Measurements from ENCODE around the gene CARS1. TPM values are rescaled to one million over a fixed set of nuclear protein-coding genes. Genes with fewer than 3 reads are reported as not detected.
A peak's percentile ranks its signal among the peaks of the same experiment; 100 is the strongest.

CARS1 gene
- total and polyA plus RNA-seq, 2 experiments from 2014 or later: 72.9 to 95.9 TPM

DNA sequence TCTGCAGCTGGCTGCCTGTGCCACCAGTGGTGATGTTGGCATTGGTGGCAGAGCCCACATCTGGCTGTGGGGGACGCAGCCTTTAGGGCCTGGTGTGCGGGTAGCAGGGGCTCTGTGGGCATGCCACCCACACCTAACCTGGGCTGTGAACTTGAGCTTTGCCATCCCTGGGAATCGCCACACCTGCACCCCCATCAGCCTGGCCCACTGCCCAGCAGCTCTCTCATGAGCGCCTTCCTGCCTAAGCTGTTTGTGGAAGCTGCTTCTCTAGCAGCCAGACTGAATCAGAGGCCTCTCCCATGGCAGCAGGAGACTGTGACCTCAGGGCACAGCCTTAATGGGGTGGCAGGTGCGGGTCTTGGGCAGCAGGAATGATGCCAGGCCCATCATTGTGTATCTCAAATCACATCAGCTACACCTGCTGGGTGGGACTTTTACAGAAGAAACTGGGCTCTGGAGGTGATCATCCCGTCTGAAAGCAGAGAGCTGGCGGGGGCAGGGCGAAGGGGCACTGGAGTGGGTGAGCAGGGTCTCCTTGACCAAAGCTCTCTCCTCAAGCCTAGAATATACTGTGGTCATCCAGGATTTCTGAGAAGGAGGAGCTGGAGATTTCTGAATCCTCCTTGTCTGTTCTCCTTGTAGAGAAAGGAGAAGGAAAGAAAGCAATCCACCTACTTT, 17.8 kb upstream of the CARS1 start (continued):
- TF ChIP-seq, protein P1, sequence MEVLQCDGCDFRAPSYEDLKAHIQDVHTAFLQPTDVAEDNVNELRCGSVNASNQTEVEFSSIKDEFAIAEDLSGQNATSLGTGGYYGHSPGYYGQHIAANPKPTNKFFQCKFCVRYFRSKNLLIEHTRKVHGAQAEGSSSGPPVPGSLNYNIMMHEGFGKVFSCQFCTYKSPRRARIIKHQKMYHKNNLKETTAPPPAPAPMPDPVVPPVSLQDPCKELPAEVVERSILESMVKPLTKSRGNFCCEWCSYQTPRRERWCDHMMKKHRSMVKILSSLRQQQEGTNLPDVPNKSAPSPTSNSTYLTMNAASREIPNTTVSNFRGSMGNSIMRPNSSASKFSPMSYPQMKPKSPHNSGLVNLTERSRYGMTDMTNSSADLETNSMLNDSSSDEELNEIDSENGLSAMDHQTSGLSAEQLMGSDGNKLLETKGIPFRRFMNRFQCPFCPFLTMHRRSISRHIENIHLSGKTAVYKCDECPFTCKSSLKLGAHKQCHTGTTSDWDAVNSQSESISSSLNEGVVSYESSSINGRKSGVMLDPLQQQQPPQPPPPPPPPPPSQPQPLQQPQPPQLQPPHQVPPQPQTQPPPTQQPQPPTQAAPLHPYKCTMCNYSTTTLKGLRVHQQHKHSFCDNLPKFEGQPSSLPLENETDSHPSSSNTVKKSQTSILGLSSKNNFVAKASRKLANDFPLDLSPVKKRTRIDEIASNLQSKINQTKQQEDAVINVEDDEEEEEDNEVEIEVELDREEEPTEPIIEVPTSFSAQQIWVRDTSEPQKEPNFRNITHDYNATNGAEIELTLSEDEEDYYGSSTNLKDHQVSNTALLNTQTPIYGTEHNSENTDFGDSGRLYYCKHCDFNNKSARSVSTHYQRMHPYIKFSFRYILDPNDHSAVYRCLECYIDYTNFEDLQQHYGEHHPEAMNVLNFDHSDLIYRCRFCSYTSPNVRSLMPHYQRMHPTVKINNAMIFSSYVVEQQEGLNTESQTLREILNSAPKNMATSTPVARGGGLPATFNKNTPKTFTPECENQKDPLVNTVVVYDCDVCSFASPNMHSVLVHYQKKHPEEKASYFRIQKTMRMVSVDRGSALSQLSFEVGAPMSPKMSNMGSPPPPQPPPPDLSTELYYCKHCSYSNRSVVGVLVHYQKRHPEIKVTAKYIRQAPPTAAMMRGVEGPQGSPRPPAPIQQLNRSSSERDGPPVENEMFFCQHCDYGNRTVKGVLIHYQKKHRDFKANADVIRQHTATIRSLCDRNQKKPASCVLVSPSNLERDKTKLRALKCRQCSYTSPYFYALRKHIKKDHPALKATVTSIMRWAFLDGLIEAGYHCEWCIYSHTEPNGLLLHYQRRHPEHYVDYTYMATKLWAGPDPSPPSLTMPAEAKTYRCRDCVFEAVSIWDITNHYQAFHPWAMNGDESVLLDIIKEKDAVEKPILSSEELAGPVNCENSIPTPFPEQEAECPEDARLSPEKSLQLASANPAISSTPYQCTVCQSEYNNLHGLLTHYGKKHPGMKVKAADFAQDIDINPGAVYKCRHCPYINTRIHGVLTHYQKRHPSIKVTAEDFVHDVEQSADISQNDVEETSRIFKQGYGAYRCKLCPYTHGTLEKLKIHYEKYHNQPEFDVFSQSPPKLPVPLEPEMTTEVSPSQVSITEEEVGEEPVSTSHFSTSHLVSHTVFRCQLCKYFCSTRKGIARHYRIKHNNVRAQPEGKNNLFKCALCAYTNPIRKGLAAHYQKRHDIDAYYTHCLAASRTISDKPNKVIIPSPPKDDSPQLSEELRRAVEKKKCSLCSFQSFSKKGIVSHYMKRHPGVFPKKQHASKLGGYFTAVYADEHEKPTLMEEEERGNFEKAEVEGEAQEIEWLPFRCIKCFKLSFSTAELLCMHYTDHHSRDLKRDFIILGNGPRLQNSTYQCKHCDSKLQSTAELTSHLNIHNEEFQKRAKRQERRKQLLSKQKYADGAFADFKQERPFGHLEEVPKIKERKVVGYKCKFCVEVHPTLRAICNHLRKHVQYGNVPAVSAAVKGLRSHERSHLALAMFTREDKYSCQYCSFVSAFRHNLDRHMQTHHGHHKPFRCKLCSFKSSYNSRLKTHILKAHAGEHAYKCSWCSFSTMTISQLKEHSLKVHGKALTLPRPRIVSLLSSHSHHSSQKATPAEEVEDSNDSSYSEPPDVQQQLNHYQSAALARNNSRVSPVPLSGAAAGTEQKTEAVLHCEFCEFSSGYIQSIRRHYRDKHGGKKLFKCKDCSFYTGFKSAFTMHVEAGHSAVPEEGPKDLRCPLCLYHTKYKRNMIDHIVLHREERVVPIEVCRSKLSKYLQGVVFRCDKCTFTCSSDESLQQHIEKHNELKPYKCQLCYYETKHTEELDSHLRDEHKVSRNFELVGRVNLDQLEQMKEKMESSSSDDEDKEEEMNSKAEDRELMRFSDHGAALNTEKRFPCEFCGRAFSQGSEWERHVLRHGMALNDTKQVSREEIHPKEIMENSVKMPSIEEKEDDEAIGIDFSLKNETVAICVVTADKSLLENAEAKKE (CRISPR knock-in tag; IDR thresholded peaks at IDR 0.05): no peak

DNA sequence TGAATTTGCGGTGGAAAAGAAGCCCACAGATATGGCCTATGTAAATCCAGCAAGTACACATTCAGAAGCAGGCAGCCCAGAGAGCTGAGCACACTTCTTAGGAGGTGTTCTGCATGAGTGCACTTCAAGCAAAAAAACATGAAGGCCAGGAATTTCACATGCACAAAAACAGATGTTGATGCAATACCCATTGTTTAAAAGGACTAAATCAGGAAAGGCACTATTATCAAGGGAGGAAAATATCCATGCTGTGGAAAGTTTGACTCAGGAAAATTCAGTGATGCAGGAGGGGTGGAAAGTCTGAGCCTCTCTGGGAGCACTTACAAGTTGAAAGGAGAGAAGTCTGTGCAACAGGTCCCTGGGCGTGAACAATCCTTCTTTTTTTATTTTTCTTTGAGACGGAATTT, 15.8 kb upstream of the CARS1 start:
- Mint-ChIP-seq H3K9me3 (no peaks in the 10 kb centered on the region), H3K4me1 (no peaks in the 10 kb centered on the region; the same call in 2 of the 3 replicates), H3K27me3 (ENCODE audit: insufficient read depth, low read depth, poor library complexity) (peaks cover 2% of the 10 kb centered on the region), H3K4me3 (no peak overlapping the region), H3K36me3 (ENCODE audit: low read depth) (no peaks in the 10 kb centered on the region), H3K27ac (no peak overlapping the region)
- no peak overlapping the region for H3K4me3 ChIP-seq
- no peaks in the 10 kb centered on the region for H3K36me3 ChIP-seq (ENCODE audit: insufficient read depth)
- no peaks in the 10 kb centered on the region for H4K20me1 ChIP-seq (replicated peaks; ENCODE audit: insufficient read depth)
- peak overlapping the region; percentile 63; the same call in 1 of the 2 replicates for H2AFZ ChIP-seq
- ATAC-seq (no peak), DNase-seq (ENCODE audit: low spot score) (no peak)
- no peaks in the 10 kb centered on the region for H3K4me1 ChIP-seq (ENCODE audit: insufficient read depth)
- no peak overlapping the region for H3K27ac ChIP-seq (ENCODE audit: low read depth)
- no peaks in the 10 kb centered on the region for H3K27me3 ChIP-seq (ENCODE audit: insufficient read depth)
- no peak overlapping the region for H3K4me2 ChIP-seq
- H3F3A ChIP-seq (replicated peaks; ENCODE audit: low read depth): no peaks in the 10 kb centered on the region
- no peaks in the 10 kb centered on the region for H3K9me2 ChIP-seq (ENCODE audit: insufficient read depth)
- no peaks in the 10 kb centered on the region for H3K79me2 ChIP-seq (replicated peaks; ENCODE audit: insufficient read depth)
- TF ChIP-seq EZH2phosphoT487 (IDR thresholded peaks at IDR 0.05; ENCODE audit: unreplicated experiment) (no peak), POLR2AphosphoS5 (IDR thresholded peaks at IDR 0.05; ENCODE audit: low read depth) (no peak), STAT1 (IDR thresholded peaks at IDR 0.05; ENCODE audit: unreplicated experiment) (no peak), NANOG (IDR thresholded peaks at IDR 0.05; ENCODE audit: borderline replicate concordance) (no peak), JUNB (IDR thresholded peaks at IDR 0.05; ENCODE audit: unreplicated experiment) (no peak), ZNF331 (CRISPR knock-in tag; IDR thresholded peaks at IDR 0.05; ENCODE audit: low read depth) (no peak), EZH2 (IDR thresholded peaks at IDR 0.05; ENCODE audit: low read depth, unreplicated experiment) (no peak)
- TF ChIP-seq, protein P2, sequence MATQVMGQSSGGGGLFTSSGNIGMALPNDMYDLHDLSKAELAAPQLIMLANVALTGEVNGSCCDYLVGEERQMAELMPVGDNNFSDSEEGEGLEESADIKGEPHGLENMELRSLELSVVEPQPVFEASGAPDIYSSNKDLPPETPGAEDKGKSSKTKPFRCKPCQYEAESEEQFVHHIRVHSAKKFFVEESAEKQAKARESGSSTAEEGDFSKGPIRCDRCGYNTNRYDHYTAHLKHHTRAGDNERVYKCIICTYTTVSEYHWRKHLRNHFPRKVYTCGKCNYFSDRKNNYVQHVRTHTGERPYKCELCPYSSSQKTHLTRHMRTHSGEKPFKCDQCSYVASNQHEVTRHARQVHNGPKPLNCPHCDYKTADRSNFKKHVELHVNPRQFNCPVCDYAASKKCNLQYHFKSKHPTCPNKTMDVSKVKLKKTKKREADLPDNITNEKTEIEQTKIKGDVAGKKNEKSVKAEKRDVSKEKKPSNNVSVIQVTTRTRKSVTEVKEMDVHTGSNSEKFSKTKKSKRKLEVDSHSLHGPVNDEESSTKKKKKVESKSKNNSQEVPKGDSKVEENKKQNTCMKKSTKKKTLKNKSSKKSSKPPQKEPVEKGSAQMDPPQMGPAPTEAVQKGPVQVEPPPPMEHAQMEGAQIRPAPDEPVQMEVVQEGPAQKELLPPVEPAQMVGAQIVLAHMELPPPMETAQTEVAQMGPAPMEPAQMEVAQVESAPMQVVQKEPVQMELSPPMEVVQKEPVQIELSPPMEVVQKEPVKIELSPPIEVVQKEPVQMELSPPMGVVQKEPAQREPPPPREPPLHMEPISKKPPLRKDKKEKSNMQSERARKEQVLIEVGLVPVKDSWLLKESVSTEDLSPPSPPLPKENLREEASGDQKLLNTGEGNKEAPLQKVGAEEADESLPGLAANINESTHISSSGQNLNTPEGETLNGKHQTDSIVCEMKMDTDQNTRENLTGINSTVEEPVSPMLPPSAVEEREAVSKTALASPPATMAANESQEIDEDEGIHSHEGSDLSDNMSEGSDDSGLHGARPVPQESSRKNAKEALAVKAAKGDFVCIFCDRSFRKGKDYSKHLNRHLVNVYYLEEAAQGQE (IDR thresholded peaks at IDR 0.05; ENCODE audit: unreplicated experiment): no peak
- TF ChIP-seq, protein P3, sequence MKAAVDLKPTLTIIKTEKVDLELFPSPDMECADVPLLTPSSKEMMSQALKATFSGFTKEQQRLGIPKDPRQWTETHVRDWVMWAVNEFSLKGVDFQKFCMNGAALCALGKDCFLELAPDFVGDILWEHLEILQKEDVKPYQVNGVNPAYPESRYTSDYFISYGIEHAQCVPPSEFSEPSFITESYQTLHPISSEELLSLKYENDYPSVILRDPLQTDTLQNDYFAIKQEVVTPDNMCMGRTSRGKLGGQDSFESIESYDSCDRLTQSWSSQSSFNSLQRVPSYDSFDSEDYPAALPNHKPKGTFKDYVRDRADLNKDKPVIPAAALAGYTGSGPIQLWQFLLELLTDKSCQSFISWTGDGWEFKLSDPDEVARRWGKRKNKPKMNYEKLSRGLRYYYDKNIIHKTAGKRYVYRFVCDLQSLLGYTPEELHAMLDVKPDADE (IDR thresholded peaks at IDR 0.05): no peak

Data from GM23338 (cell line).